Measurements from ENCODE around the gene ERP44.
"Not testable (repeated sequence)": the region's sequence is repeated elsewhere in the genome, so short reads cannot be mapped to it uniquely, and the experiment has no call there.

Gene ERP44

GRCh38 chr9:100100146-100100667 is 1.4 kb upstream of the ERP44 start:
- no peak for DNase-seq (ENCODE audit: low read depth)

- no peak for DNase-seq (ENCODE audit: low read depth)
Measured at GRCh38 chr9:100099722-100100042, 882 bp upstream of the ERP44 start.

GRCh38 chr9:100098046-100098886 is 534 bp downstream of the ERP44 start:
- DNase-seq (ENCODE audit: low read depth) = no peak

DNA sequence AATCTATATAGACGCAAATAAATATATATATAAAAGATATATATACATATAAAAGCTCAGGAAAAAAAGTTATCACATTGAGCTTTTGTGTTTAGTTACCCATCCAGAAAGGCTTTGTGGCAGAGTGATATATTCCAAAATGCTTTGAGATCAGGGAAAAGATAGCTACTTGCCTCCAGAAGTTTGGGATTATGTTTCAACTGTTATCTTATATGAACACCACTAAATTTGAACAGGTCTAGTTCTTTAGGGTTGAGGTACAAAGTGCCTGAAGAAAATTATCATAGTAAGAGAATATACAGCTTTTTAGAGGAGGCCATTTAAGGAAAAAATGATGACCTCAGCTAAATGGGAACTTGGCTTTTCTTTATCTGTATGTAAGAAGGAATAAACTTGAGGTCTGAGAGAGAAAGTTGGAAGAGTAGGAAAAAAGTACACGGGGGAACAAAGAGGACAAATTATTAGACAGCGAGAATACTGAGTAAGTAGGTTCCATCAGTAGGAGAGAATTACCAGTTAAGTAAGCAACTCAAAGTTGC is 2.4 kb downstream of the ERP44 start:
- no peak for DNase-seq (ENCODE audit: low read depth)

- DNase-seq (ENCODE audit: low read depth) = not testable (repeated sequence)
Measured at GRCh38 chr9:100094411-100094810, 4.4 kb downstream of the ERP44 start.

GRCh38 chr9:100092066-100092465 is 6.7 kb downstream of the ERP44 start:
- no peak for DNase-seq (ENCODE audit: low read depth)

DNA sequence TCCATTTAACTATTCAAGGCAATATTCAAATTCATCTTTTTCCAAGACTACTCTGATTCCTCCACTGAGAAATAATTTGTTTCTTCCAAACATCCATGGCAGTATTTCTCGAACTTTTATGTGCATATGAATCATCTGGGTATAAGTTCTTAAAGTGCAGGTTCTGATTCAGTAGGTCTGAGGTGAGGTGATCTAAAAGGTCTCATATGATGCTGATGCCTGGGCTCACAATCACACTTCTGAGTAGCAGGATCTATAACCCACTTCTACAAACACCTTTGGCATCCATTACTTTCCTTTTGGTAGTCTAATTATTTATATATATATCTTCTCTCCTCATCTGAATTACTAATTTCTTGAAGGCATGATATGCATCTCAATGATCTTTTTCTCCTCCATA is 7.2 kb downstream of the ERP44 start:
- no peak for DNase-seq (ENCODE audit: low read depth)

GRCh38 chr9:100090880-100091279 is 7.9 kb downstream of the ERP44 start:
- no peak for DNase-seq (ENCODE audit: low read depth)

DNA sequence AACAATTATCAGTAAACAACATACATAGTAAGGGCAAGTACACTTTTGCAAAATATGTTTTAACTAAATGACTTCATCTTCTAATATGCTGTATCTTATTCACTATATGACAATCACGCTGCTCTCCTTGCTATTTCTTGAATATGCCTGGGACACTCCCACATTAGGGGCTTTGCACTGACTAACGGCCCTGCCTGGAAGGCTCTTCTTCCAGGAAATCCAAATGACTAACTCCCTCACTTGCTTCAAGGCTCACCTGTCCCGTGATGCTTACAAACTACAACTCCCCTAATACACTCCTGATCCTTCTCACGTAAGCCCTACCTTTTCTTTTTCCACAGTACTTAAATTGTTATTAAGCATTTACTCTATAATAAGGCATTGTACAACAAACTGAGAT is 10.6 kb downstream of the ERP44 start:
- DNase-seq (ENCODE audit: low read depth) = no peak

DNA sequence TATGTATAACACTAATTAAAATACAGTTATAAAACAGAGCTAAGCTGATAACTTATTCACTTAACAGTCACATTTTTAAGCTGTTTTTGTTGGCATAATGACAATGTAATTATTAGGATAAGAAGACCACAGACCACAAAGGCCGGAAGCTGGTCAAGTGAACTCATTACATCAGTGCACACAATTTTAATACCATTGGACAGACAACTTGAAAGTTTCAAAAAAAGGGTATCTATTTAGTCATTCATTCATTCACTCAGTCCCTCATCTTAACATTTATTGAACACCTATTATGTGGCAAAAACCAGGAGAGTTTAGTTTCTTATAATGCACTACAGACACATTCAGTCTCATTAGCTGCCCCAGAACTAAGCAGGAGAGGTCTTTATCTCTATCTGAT is 11.6 kb downstream of the ERP44 start:
- DNase-seq (ENCODE audit: low read depth) = no peak

DNA sequence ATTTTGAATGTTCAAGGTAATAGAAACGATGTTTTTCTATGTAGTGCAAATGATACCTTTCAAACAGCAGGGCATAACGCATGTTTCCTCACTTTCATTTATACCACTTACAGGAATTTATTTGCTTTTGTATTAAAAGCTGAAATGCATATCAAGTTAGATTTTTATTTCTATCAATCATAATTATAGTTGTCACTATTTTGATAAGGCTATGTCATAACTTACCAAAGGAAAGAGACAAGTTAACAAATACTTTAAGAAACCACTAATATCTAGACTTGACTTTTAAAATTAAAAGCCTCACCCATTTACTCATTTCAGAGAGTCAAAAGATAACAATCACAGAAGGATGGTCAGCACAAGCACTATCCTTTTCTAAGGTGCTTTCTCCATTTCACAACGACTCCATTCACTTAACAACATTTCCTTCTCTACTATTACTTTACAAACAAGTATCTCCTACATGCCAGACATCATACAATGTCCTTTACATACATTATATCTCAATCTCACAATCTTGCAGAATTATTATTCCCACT is 12.6 kb downstream of the ERP44 start:
- DNase-seq (ENCODE audit: low read depth) = no peak

DNA sequence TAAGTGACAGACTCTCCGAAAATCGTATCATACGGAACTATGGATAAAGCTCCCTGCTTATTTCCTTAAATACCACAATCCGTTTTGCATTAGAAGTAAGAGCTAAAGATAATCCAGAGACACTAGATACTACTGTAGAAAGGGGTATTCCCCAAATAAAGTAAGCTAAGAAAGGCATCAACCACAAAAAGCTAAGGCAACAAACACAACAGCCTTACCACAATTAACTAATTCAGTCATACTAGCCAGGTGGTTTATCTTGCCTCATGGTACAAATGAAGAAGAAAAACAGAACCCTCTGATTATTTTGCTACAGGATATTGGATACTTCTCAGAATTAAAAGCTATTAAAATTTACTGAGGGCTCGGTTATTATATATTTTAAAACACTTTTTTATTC is 14.1 kb downstream of the ERP44 start:
- no peak for DNase-seq (ENCODE audit: low read depth)

DNA sequence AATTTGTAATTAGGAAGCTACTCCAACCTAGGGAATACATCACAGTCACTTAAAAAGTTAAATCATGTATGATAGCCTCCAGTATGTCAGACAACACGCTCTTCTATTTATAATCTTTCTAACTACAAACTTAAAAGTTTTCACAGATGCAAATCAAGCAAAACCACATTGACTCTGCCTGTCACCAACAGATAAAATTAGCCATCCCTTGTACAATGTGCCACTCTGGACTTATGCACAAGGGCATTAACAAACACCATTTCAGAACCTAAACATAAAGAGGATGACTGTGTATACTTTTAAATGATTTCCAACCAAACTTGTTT is 14.7 kb downstream of the ERP44 start:
- DNase-seq (ENCODE audit: low read depth) = no peak

DNA sequence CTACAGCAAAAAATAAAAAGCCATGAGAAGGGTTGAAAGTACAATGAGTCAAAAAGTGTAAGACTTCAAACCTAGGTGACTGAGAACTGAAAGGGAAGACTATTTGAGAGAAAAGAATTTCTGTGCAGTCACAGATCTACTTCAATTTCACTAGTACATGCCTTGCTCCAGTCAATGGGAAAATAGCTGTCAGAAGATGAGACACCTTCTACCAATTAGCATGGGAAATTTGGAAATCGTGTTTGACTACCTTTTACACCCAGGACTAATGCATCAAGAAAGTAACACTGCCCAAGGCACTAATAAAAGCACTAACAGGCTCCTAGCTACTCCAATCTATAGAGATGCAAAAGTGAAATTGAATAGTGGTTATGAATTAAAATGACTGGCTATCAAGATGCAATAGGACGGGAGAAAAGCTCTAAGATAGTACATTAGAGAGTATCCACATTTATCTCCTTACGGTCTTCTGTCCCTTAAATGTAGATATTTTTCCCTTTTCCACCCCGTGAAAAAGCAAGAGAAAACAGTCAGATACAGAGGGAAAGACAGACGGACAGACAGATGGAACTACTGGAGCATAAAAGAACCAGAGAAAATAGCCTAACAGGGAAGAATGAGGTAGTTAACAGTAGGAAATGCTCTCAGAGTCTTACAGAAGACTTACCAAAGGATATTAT is 15.2 kb downstream of the ERP44 start:
- no peak for DNase-seq (ENCODE audit: low read depth)

DNA sequence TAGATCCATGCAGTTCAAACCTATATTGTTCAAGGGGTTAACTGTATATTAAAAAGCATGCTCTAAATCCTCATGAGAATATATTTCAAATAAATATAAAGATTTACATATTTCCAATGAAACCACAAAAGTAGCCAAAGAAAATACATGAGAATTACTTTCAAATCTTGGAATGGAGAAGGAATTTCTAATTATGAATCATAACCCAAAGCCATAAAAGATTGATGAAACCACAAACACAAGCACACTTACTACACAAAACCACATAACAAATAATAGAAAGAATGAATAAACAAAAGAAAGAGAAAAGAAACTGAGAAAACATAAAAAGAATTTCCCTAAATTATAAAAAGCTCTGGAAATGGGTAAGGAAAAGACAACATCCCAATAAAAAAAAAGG is 16.0 kb downstream of the ERP44 start:
- no peak for DNase-seq (ENCODE audit: low read depth)

- DNase-seq (ENCODE audit: low read depth) = not testable (repeated sequence)
Measured at GRCh38 chr9:100076256-100076655, 22.5 kb downstream of the ERP44 start.

DNA sequence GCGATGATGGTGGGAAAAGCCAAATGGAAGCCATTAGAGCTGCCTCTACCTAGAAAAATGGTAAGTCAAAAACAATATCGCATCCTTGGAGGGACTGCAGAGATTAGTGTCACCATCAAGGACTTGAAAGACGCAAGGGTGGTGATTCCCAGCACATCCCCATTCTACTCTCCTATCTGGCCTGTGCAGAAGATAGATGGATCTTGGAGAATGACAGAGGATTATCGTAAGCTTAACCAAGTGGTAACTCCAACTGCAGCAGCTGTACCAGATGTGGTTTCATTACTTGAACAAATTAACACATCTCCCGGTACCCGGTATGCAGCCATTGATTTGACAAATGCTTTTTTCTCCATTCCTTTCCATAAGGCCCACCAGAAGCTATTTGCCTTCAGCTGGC is 23.8 kb downstream of the ERP44 start:
- no peak for DNase-seq (ENCODE audit: low read depth)

DNA sequence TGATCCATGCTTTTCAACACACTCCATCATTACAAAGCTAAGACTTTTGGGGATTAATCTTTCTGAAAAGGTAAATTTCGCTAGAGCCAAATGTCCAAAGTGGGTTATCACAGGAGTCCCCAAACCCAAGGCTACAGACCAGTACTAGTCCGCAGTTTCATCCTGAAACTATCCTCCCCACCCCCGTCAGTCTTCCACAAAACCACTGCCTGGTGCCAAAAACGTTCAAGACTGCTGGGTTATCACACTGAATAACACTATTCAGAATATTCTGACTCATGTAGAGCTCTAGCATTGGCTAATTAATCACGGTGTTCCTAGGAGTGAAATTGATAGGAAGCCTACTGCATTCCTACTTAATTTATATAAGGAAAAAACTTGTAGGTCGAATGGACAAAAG is 24.7 kb downstream of the ERP44 start:
- DNase-seq (ENCODE audit: low read depth) = no peak

DNA sequence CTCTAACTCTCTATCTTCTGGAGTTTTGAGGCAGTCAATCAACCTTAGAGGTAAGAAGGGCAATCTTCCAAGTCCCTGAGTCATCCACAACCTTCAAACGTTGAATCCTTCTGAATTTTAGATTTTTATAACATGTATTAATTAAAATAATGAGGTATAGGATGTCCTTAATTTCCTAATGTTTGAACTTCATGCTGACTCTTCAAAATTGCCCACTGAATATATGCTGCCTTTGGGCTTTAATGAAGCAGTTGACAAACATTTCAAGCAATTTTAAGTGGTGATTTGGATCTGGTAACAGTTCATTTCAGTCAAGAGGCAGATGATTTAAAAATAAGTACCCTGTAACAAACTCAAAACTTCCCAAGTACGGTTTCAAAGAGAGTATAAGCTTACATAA is 26.0 kb downstream of the ERP44 start:
- DNase-seq (ENCODE audit: low read depth) = no peak

DNA sequence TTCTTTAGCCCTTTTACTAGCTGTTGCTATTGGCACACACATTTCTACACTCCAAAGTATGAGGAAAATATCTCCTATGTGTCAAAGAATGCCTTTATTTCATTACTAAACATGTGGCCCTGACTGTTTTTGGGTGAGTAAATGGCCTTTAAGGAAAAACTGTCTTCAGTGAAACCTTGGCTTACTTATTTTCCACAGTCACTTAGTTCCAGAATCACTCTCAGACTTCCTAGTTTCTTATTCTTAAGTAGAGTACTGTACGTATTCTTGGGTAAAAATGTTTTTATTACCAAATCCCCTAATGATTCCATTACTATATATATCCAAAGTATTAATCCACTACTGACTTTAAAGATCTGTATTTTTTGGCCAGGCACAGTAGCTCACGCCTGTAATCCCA is 27.5 kb downstream of the ERP44 start:
- no peak for DNase-seq (ENCODE audit: low read depth)

- no peak for DNase-seq (ENCODE audit: low read depth)
Measured at GRCh38 chr9:100070104-100071041, 28.4 kb downstream of the ERP44 start.

DNA sequence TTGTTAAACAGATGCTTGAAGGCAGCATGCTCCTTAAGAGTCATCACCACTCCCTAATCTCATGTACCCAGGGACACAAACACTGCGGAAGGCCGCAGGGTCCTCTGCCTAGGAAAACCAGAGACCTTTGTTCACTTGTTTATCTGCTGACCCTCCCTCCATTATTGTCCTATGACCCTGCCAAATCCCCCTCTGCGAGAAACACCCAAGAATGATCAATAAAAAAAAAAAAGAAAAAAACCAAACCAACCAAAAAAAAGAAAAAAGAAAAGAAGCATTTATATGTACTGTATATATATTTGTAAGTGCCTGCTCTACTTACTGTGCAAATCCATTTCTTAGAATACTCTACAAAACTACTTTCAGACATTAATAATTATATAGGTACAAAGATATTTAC is 29.7 kb downstream of the ERP44 start:
- DNase-seq (ENCODE audit: low read depth) = not testable (repeated sequence)
